ENCODE results near the gene MRPS18B. TPM values are rescaled to one million over a fixed set of nuclear protein-coding genes. Genes with fewer than 3 reads are reported as not detected.
"Not testable (repeated sequence)": the region's sequence is repeated elsewhere in the genome, so short reads cannot be mapped to it uniquely, and the experiment has no call there.

Gene MRPS18B
- total RNA-seq, 6 experiments from 2014 or later = 50.7 to 63.4 (median 56.1) TPM

DNA sequence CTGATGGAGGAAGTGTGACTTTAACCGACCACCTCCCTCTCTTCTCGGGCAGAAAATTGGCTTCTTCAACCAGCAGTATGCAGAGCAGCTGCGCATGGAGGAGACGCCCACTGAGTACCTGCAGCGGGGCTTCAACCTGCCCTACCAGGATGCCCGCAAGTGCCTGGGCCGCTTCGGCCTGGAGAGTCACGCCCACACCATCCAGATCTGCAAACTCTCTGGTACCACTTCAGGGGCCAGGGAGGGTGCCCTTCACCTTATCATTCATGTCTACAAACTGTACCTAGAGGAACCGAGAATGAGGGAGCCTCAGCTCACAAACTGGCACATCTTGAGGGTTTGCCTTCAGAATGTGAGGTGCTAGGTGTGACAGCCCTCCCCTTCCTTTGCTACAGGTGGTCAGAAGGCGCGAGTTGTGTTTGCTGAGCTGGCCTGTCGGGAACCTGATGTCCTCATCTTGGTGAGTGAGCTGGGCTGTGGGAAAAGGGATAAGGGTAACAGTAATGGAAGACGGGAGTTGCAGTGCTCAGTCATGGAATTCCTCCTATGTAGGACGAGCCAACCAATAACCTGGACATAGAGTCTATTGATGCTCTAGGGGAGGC, 27.8 kb upstream of the MRPS18B start:
- peaks cover 45% of the 10 kb centered on the region for H3K36me3 Mint-ChIP-seq (ENCODE audit: low read depth)
- no peak overlapping the region for H3K4me3 Mint-ChIP-seq

DNA sequence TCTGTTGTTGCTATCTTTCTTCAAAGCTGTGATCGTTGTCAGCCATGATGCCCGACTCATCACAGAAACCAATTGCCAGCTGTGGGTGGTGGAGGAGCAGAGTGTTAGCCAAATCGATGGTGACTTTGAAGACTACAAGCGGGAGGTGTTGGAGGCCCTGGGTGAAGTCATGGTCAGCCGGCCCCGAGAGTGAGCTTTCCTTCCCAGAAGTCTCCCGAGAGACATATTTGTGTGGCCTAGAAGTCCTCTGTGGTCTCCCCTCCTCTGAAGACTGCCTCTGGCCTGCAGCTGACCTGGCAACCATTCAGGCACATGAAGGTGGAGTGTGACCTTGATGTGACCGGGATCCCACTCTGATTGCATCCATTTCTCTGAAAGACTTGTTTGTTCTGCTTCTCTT, 27.1 kb upstream of the MRPS18B start:
- H3K4me3 Mint-ChIP-seq = no peak overlapping the region
- no peak for DNase-seq
- peaks cover 3% of the 10 kb centered on the region for H3K27me3 Mint-ChIP-seq (ENCODE audit: insufficient read depth)
- TF ChIP-seq, protein P1, sequence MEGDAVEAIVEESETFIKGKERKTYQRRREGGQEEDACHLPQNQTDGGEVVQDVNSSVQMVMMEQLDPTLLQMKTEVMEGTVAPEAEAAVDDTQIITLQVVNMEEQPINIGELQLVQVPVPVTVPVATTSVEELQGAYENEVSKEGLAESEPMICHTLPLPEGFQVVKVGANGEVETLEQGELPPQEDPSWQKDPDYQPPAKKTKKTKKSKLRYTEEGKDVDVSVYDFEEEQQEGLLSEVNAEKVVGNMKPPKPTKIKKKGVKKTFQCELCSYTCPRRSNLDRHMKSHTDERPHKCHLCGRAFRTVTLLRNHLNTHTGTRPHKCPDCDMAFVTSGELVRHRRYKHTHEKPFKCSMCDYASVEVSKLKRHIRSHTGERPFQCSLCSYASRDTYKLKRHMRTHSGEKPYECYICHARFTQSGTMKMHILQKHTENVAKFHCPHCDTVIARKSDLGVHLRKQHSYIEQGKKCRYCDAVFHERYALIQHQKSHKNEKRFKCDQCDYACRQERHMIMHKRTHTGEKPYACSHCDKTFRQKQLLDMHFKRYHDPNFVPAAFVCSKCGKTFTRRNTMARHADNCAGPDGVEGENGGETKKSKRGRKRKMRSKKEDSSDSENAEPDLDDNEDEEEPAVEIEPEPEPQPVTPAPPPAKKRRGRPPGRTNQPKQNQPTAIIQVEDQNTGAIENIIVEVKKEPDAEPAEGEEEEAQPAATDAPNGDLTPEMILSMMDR (IDR thresholded peaks at IDR 0.05) = no peak
- no peaks in the 10 kb centered on the region for H3K9me3 Mint-ChIP-seq
- peaks cover 43% of the 10 kb centered on the region for H3K36me3 Mint-ChIP-seq (ENCODE audit: low read depth)
- H3K27ac Mint-ChIP-seq = peak overlapping the region; percentile 58
- peaks cover 14% of the 10 kb centered on the region for H3K4me1 Mint-ChIP-seq (ENCODE audit: low read depth)

More for the DNA sequence above, 27.8 kb upstream of the MRPS18B start:
- peaks cover 14% of the 10 kb centered on the region for H3K4me1 Mint-ChIP-seq (ENCODE audit: low read depth)
- DNase-seq = no peak
- TF ChIP-seq, protein P1 (IDR thresholded peaks at IDR 0.05) = no peak
- H3K9me3 Mint-ChIP-seq = no peaks in the 10 kb centered on the region
- peaks cover 3% of the 10 kb centered on the region for H3K27me3 Mint-ChIP-seq (ENCODE audit: insufficient read depth)
- peak overlapping the region; percentile 58 for H3K27ac Mint-ChIP-seq

DNA sequence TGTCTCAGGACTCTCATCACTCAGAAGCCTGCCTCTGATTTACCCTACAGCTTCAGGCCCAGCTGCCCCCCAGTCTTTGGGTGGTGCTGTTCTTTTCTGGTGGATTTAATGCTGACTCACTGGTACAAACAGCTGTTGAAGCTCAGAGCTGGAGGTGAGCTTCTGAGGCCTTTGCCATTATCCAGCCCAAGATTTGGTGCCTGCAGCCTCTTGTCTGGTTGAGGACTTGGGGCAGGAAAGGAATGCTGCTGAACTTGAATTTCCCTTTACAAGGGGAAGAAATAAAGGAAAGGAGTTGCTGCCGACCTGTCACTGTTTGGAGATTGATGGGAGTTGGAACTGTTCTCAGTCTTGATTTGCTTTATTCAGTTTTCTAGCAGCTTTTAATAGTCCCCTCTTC, 26.6 kb upstream of the MRPS18B start:
- Mint-ChIP-seq H3K36me3 (ENCODE audit: low read depth) (peaks cover 42% of the 10 kb centered on the region), H3K27ac (peak overlapping the region; percentile 58), H3K4me1 (ENCODE audit: low read depth) (peaks cover 14% of the 10 kb centered on the region), H3K4me3 (no peak overlapping the region), H3K27me3 (ENCODE audit: insufficient read depth) (peaks cover 6% of the 10 kb centered on the region), H3K9me3 (no peaks in the 10 kb centered on the region)
- TF ChIP-seq, protein P1 (IDR thresholded peaks at IDR 0.05) = no peak
- DNase-seq = no peak

DNA sequence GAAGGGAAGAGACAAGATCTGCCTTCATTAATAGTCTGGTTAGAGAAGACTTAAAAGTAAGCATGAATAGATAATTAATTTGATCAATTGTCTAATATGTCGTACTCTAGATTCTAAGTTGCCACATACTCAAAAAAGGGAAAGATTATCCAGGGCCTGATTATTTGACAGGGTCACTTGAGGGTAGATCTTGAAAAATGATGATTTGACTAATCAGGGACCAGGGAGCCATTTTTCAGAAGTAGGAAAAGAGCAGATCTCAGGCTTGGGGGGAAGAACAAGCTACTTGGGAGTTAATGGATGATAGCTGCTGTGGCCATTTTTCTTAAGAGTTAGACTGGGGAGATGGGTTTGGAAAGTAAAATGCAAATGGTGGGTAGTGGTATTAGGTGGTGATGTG, 25.4 kb upstream of the MRPS18B start:
- TF ChIP-seq, protein P1 (IDR thresholded peaks at IDR 0.05) = no peak
- H3K9me3 Mint-ChIP-seq = no peaks in the 10 kb centered on the region
- H3K27ac Mint-ChIP-seq = no peak overlapping the region
- peaks cover 33% of the 10 kb centered on the region for H3K36me3 Mint-ChIP-seq (ENCODE audit: low read depth)
- H3K4me1 Mint-ChIP-seq (ENCODE audit: low read depth) = peaks cover 14% of the 10 kb centered on the region
- no peak overlapping the region for H3K4me3 Mint-ChIP-seq
- H3K27me3 Mint-ChIP-seq (ENCODE audit: insufficient read depth) = peaks cover 9% of the 10 kb centered on the region
- no peak for DNase-seq

DNA sequence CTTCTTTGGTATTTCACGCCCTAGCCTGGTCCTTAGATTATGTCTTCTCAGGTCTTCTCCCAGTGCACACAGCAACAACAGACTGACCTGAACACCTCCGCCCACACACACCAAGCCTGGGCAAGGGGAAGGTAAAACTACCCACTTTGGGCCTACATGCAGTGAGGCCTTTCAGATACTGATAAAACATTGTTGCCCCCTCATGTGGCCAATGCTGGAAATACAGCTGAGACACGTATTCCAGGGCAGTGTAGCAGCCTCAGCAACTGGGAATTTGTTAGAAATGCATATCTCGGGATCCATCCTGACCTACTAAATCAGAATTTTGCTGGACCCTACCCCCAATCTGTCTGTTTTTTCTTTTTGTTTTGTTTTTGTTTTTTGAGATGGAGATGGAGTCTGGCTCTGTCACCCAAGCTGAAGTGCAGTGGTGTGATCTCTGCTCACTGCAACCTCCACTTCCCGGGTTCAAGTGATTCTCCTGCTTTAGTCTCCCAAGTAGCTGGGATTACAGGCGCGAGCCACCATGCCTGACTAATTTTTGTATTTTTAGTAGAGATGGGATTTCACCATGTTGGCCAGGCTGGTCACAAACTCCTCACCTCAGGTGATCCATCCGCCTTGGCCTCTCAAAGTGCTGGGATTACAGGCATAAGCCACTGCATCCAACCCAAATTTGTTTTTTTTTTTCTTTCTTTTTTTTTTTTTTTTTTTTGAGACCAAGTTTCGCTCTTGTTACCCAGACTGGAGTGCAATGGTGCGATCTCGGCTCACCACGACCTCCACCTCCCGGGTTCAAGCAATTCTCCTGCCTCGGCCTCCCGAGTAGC, 20.1 kb upstream of the MRPS18B start:
- H3K36me3 Mint-ChIP-seq (ENCODE audit: low read depth) = peaks cover 13% of the 10 kb centered on the region
- TF ChIP-seq, protein P1 (IDR thresholded peaks at IDR 0.05) = peak; percentile 88
- H3K27ac Mint-ChIP-seq = peak overlapping the region; percentile 60
- H3K9me3 Mint-ChIP-seq; H3K4me1 Mint-ChIP-seq (ENCODE audit: low read depth): not testable (repeated sequence)
- peak; percentile 85 for DNase-seq
- H3K27me3 Mint-ChIP-seq (ENCODE audit: insufficient read depth) = peaks cover 12% of the 10 kb centered on the region
- H3K4me3 Mint-ChIP-seq = peak overlapping the region; percentile 6; the same call in 1 of the 2 replicates
